Measurements from ENCODE around the gene SLC26A8. TPM values are rescaled to one million over a fixed set of nuclear protein-coding genes. Genes with fewer than 3 reads are reported as not detected.

The SLC26A8 gene
- total and polyA plus RNA-seq, 2 experiments from 2014 or later = 0.89 to 2.9 TPM

GRCh38 chr6:35905841-35906498, 118.5 kb downstream of the SLC26A8 start:
- Mint-ChIP-seq H3K9me3 (peaks cover 31% of the 10 kb centered on the region), H3K27ac (no peak overlapping the region), H3K4me3 (no peak overlapping the region), H3K36me3 (ENCODE audit: low read depth) (peaks cover 42% of the 10 kb centered on the region), H3K4me1 (no peaks in the 10 kb centered on the region), H3K27me3 (ENCODE audit: insufficient read depth, low read depth, poor library complexity) (peaks cover 9% of the 10 kb centered on the region)
- no peak overlapping the region for H3K4me2 ChIP-seq
- no peaks in the 10 kb centered on the region; the same call in 1 of the 2 replicates for H3F3A ChIP-seq (replicated peaks; ENCODE audit: low read depth)
- peaks cover 48% of the 10 kb centered on the region for H4K20me1 ChIP-seq (replicated peaks; ENCODE audit: insufficient read depth)
- H3K79me2 ChIP-seq (replicated peaks; ENCODE audit: insufficient read depth) = peaks cover 100% of the 10 kb centered on the region
- H2AFZ ChIP-seq = no peak overlapping the region
- no peaks in the 10 kb centered on the region for H3K4me1 ChIP-seq (ENCODE audit: insufficient read depth)
- H3K36me3 ChIP-seq (ENCODE audit: insufficient read depth) = peaks cover 36% of the 10 kb centered on the region
- H3K27ac ChIP-seq (ENCODE audit: low read depth) = no peak overlapping the region
- no peak for TF ChIP-seq ZNF114 (CRISPR knock-in tag; IDR thresholded peaks at IDR 0.05)
- no peak for TF ChIP-seq STAT1 (IDR thresholded peaks at IDR 0.05; ENCODE audit: unreplicated experiment)
- no peak for TF ChIP-seq JUNB (IDR thresholded peaks at IDR 0.05; ENCODE audit: unreplicated experiment)
- no peak for TF ChIP-seq ZNF331 (CRISPR knock-in tag; IDR thresholded peaks at IDR 0.05; ENCODE audit: low read depth)
- no peak for TF ChIP-seq ZNF462 (CRISPR knock-in tag; IDR thresholded peaks at IDR 0.05)
- no peak for TF ChIP-seq CREB1 (CRISPR knock-in tag; IDR thresholded peaks at IDR 0.05; ENCODE audit: low read depth)
- no peak for TF ChIP-seq EZH2 (IDR thresholded peaks at IDR 0.05; ENCODE audit: low read depth, unreplicated experiment)
- no peak for TF ChIP-seq EZH2phosphoT487 (IDR thresholded peaks at IDR 0.05; ENCODE audit: unreplicated experiment)
- H3K27me3 ChIP-seq (ENCODE audit: insufficient read depth) = no peaks in the 10 kb centered on the region
- 0 out of 2 replicates have a peak, but pooled peaks cover 3% of the 10 kb centered on the region for H3K9me2 ChIP-seq (ENCODE audit: insufficient read depth)
- no peak overlapping the region for H3K4me3 ChIP-seq
- ATAC-seq (no peak), DNase-seq (ENCODE audit: low spot score) (no peak)

Data from GM23338 (cell line).